K562 (cell line): ENCODE measurements around the gene IQCE. TPM values are rescaled to one million over a fixed set of nuclear protein-coding genes. Genes with fewer than 3 reads are reported as not detected.
A peak's percentile ranks its signal among the peaks of the same experiment; 100 is the strongest.

Experiments
- ATAC-seq: fragments of 200-7000 bp; cut with Tn5 transposase; 3 replicates; pipeline ENCODE4 v1.9.1; 2020; ENCODE audit warnings: moderate library complexity
- BruUV-seq: library from RNA; stranded (reverse); fragments of 400-500 nt; replicated peaks from 2 replicates; lab custom pipeline; 2021; lab: Mats Ljungman, UMichigan
- CTCF ChIA-PET: fragments of 300-600 bp; formaldehyde crosslinking; extraction: SDS; loops from one replicate; lab custom pipeline; 2021; ENCODE audit warnings: low intra/inter-chr PET ratio; lab: Yijun Ruan, JAX
- POLR2A ChIA-PET: fragments of 300-600, 350-650 bp; sonication (Branson Sonifier 250); formaldehyde crosslinking; extraction: SDS; loops from one replicate; lab custom pipeline; 2021; ENCODE audit warnings: antibody characterized with exemption, inconsistent platforms; lab: Yijun Ruan, JAX
- DNase-seq, 4 experiments: peaks; one replicate each; pipeline versions ENCODE4 v3.0.0 to v3.0.0-alpha.2; 2011 to 2018; ENCODE audit warnings: low spot score in 3 of 4, mixed read lengths in 3 of 4; ENCODE audit errors: extremely low read depth in 1 of 4
- FAIRE-seq: peaks from 2 replicates; lab custom pipeline; 2011; peaks lifted over from hg19 to GRCh38; lab: Jason Lieb, UNC
- H2AFZ ChIP-seq: 2 replicates; pipeline ENCODE4 v1.6.0; 2011; ENCODE audit warnings: low read depth, low read length, control low read depth, inconsistent platforms
- H3K27ac ChIP-seq: fragments of 200-600 bp; 3 replicates; pipeline ENCODE4 v1.8.0; 2011; ENCODE audit warnings: low read depth, mild to moderate bottlenecking, control low read depth, inconsistent platforms, low read length, moderate library complexity, mixed read lengths; ENCODE audit errors: extremely low read depth
- H3K27me3 ChIP-seq, 2 experiments: fragments of 300-600 bp in 1 of 2; 2 replicates in 1 of 2; 3 replicates in 1 of 2; pipeline versions ENCODE4 v1.6.0 to v1.8.0; 2011; ENCODE audit warnings: inconsistent platforms in 2 of 2, low read length in 2 of 2, mild to moderate bottlenecking in 1 of 2, mixed read lengths in 1 of 2, moderate library complexity in 1 of 2; ENCODE audit not compliant: control insufficient read depth in 2 of 2, insufficient read depth in 2 of 2
- H3K36me3 ChIP-seq: fragments of 300-600 bp; 3 replicates; pipeline ENCODE4 v1.8.0; 2011; ENCODE audit warnings: mild to moderate bottlenecking, low read length, inconsistent platforms; ENCODE audit not compliant: control insufficient read depth, insufficient read depth
- H3K4me1 ChIP-seq, 2 experiments: fragments of 200-600 bp in 1 of 2; replicated peaks in 1 of 2; 2 replicates in 1 of 2; 3 replicates in 1 of 2; pipeline versions ENCODE4 v1.5.1 to v1.8.0; 2011; ENCODE audit warnings: inconsistent platforms in 2 of 2, low read length in 2 of 2, mild to moderate bottlenecking in 1 of 2, mixed read lengths in 1 of 2, moderate library complexity in 1 of 2; ENCODE audit not compliant: control insufficient read depth in 2 of 2, insufficient read depth in 2 of 2
- H3K4me2 ChIP-seq: 2 replicates; pipeline ENCODE4 v1.6.1; 2011; ENCODE audit warnings: low read length, control low read depth, inconsistent platforms, mixed read lengths; ENCODE audit not compliant: insufficient read depth
- H3K4me3 ChIP-seq: fragments of 200-600 bp; sonication (generic), shearing (Covaris generic); 2 replicates; pipeline ENCODE4 v1.5.1; 2016; ENCODE audit warnings: control low read depth, inconsistent platforms
- H3K79me2 ChIP-seq: fragments of 200-600 bp; 3 replicates; pipeline ENCODE4 v1.8.0; 2011; ENCODE audit warnings: low read length, inconsistent platforms; ENCODE audit not compliant: control insufficient read depth, insufficient read depth
- H3K9ac ChIP-seq, 2 experiments: 2 replicates each; pipeline versions ENCODE4 v1.6.0 to v1.6.1; 2011; ENCODE audit warnings: low read depth in 2 of 2, low read length in 2 of 2, control low read depth in 1 of 2, inconsistent platforms in 1 of 2, mild to moderate bottlenecking in 1 of 2, mixed read lengths in 1 of 2; ENCODE audit not compliant: insufficient read depth in 1 of 2
- H3K9me1 ChIP-seq: one replicate; pipeline ENCODE4 v1.6.0; 2011; ENCODE audit warnings: inconsistent platforms, mild to moderate bottlenecking, low read length, moderate library complexity; ENCODE audit not compliant: control insufficient read depth, insufficient read depth
- H3K9me3 ChIP-seq: replicated peaks from 2 replicates; pipeline ENCODE4 v1.5.1; 2011; ENCODE audit warnings: low read depth, low read length, inconsistent platforms; ENCODE audit not compliant: control insufficient read depth, insufficient read depth
- H4K20me1 ChIP-seq: replicated peaks from 2 replicates; pipeline ENCODE4 v1.6.1; 2011; ENCODE audit warnings: low read length, inconsistent platforms, mixed read lengths; ENCODE audit not compliant: control insufficient read depth, insufficient read depth
- BRD9 ChIP-seq: fragments of 450-650 bp; IDR thresholded peaks from 2 replicates; pipeline ENCODE4 v1.6.1; 2018; ENCODE audit warnings: low read depth; ENCODE audit not compliant: partially characterized antibody
- CSDE1 ChIP-seq, 2 experiments: fragments of 450-650 bp; IDR thresholded peaks; 2 replicates each; pipeline ENCODE4 v1.6.1; 2016; ENCODE audit warnings: mild to moderate bottlenecking in 1 of 2
- EGR1 ChIP-seq: fragments of 450-650 bp; conservative IDR thresholded peaks from 2 replicates; pipeline ENCODE4 v1.6.1; 2017; ENCODE audit warnings: mild to moderate bottlenecking
- ESRRB ChIP-seq: fragments of 250-450 bp; sonication (Bioruptor Pico); IDR thresholded peaks from 2 replicates; pipeline ENCODE4 v1.5.0; 2020; ENCODE audit warnings: mild to moderate bottlenecking, moderate library complexity, borderline replicate concordance
- FOSL1 ChIP-seq: fragments of 200-800 bp; sonication (Bioruptor generic); conservative IDR thresholded peaks from 2 replicates; pipeline ENCODE4 v1.6.1; 2016; ENCODE audit warnings: missing genetic modification characterization, missing compliant biosample characterization
- FOXA3 ChIP-seq, 2 experiments: fragments of 450-650 bp in 1 of 2; sonication (generic) in 1 of 2; formaldehyde crosslinking; IDR thresholded peaks in 1 of 2; conservative IDR thresholded peaks in 1 of 2; 2 replicates each; pipeline versions ENCODE4 v1.4.0 to v1.8.0; 2020 to 2022; ENCODE audit warnings: mild to moderate bottlenecking in 2 of 2, missing genetic modification reagents in 1 of 2
- FOXK1 ChIP-seq: sonication (generic); formaldehyde crosslinking; IDR thresholded peaks from 2 replicates; pipeline ENCODE4 v1.8.0; 2022; ENCODE audit warnings: missing genetic modification reagents, mild to moderate bottlenecking, borderline replicate concordance
- JUND ChIP-seq, 2 experiments: IDR thresholded peaks; 2 replicates in 1 of 2; 3 replicates in 1 of 2; pipeline ENCODE4 v1.6.1; 2011; ENCODE audit warnings: borderline replicate concordance in 2 of 2, low read depth in 2 of 2, low read length in 2 of 2, improper control_type of control experiment in 1 of 2, missing biosample characterization in 1 of 2, missing genetic modification characterization in 1 of 2, missing genetic modification reagents in 1 of 2
- SAP30 ChIP-seq: fragments of 200-600 bp; sonication (generic); IDR thresholded peaks from 2 replicates; pipeline ENCODE4 v1.6.1; 2012; ENCODE audit warnings: borderline replicate concordance, low read depth, mild to moderate bottlenecking, moderate library complexity, low read length, control low read depth, inconsistent platforms; ENCODE audit not compliant: insufficient read depth, poor library complexity, severe bottlenecking
- YY1 ChIP-seq, 3 experiments: IDR thresholded peaks; 2 replicates each; pipeline ENCODE4 v1.6.1; 2011; ENCODE audit warnings: low read length in 2 of 3, mild to moderate bottlenecking in 2 of 3, moderate library complexity in 2 of 3, borderline replicate concordance in 1 of 3, control low read depth in 1 of 3, low read depth in 1 of 3; ENCODE audit not compliant: insufficient read depth in 3 of 3, insufficient replicate concordance in 2 of 3, control insufficient read depth in 1 of 3, insufficient read length in 1 of 3; ENCODE audit errors: extremely low read depth in 1 of 3
- ZNF740 ChIP-seq, 3 experiments: fragments of 200-800 bp in 1 of 3; sonication (Bioruptor generic) in 1 of 3; sonication (generic) in 1 of 3; formaldehyde crosslinking in 1 of 3; IDR thresholded peaks; 2 replicates each; pipeline versions ENCODE4 v1.6.1 to v1.8.0; 2016 to 2022; ENCODE audit warnings: mild to moderate bottlenecking in 2 of 3, missing compliant biosample characterization in 2 of 3, missing genetic modification characterization in 2 of 3, missing genetic modification reagents in 1 of 3
- WGBS: fragments of 100-300 bp; shearing (Covaris generic); methylation state at CpG from one replicate; pipeline ENCODE4 v1.1.6; 2016; ENCODE audit warnings: low coverage, mixed read lengths; ENCODE audit not compliant: insufficient coverage; ENCODE audit errors: missing lambda C conversion rate; 5-methylcytosine and 5-hydroxymethylcytosine counted together
- in situ Hi-C: fragments of 300-500 bp; cut with MboI; formaldehyde crosslinking; loops from 4 replicates; pipeline ENCODE4 v1.15.0; 2018; ENCODE audit warnings: inconsistent platforms, mixed read lengths
- intact Hi-C: fragments of 100-400 bp; cut with micrococcal nuclease; formaldehyde crosslinking; loops from 2 replicates; pipeline ENCODE4 v1.14.2; 2022
- polyA plus RNA-seq, 8 experiments: library from polyadenylated mRNA; depleted of rRNA in 4 of 8; stranded (reverse) in 5 of 8; unstranded in 3 of 8; fragments of >200 nt; fragmentation: Nextera tagmentation in 2 of 8; fragmentation: Illumina TruSeq in 1 of 8; extraction: Ambion mirVana in 2 of 8; extraction: Trizol in 1 of 8; gene quantifications; 2 replicates each; pipeline versions ENCODE4 v1.2.1 to v1.2.3, GENCODE V29; 2011 to 2014; ENCODE audit warnings: inconsistent platforms in 1 of 8, missing spikeins in 1 of 8
- total RNA-seq, 7 experiments: library from RNA; depleted of rRNA in 6 of 7; stranded (reverse); fragments of >200 nt in 6 of 7; fragmentation: Illumina TruSeq in 2 of 7; extraction: Trizol in 2 of 7; gene quantifications; 2 replicates each; pipeline versions ENCODE4 v1.2.1 to v1.2.3, GENCODE V29; 2011 to 2021; ENCODE audit warnings: low replicate concordance in 1 of 7

IQCE gene
- total and polyA plus RNA-seq, 9 of the 15 experiments (the other 6 are each of a cell fraction or from before 2014, with no cell fraction given): 0.18 to 8.5 (median 4.2) TPM

- TF ChIP-seq FOSL1 (peak; percentile 62), YY1 (IDR thresholded peaks at IDR 0.05; ENCODE audit: borderline replicate concordance in 1 of 3, control insufficient read depth in 1 of 3, extremely low read depth in 1 of 3, insufficient read depth in 3 of 3, insufficient read length in 1 of 3, insufficient replicate concordance in 2 of 3, low read depth in 1 of 3, low read length in 2 of 3) (peak in 1 of 3 experiments; percentile 21), FOXA3 (CRISPR knock-in tag; conservative IDR thresholded peaks at IDR 0.05 in 1 of 2, IDR thresholded peaks at IDR 0.05 in 1 of 2) (no peak), EGR1 (peak; percentile 61), CSDE1 (IDR thresholded peaks at IDR 0.05) (no peak), SAP30 (no peak), BRD9 (no peak), ESRRB (CRISPR knock-in tag) (no peak), FOXK1 (0 out of 2 replicates have a peak, but pooled peaks have one; percentile 44), JUND (IDR thresholded peaks at IDR 0.05; ENCODE audit: borderline replicate concordance, low read depth, low read length) (0 out of 2 replicates have a peak, but pooled peaks have one; percentile 39), JUND (tag; IDR thresholded peaks at IDR 0.05; ENCODE audit: borderline replicate concordance, low read depth, low read length) (no peak), ZNF740 (CRISPR knock-in tag; IDR thresholded peaks at IDR 0.05) (0 out of 2 replicates have a peak, but pooled peaks have one; percentile 44), ZNF740 (tag; IDR thresholded peaks at IDR 0.05) (no peak)
- Histone ChIP-seq H3K9me1 (no peaks in the 10 kb centered on the region), H4K20me1 (peaks cover 15% of the 10 kb centered on the region), H3K9me3 (no peaks in the 10 kb centered on the region), H2AFZ (no peak overlapping the region), H3K4me1 (peaks cover 18 to 73% of the 10 kb centered on the region in 2 experiments), H3K27ac (no peak overlapping the region), H3K4me3 (no peak overlapping the region), H3K36me3 (no peaks in the 10 kb centered on the region), H3K79me2 (no peaks in the 10 kb centered on the region; the same call in 2 of the 3 replicates), H3K4me2 (0 out of 2 replicates have a peak overlapping the region, but pooled peaks have one; percentile 25), H3K27me3 (no peaks in the 10 kb centered on the region; a peak in 1 of 5 replicates), H3K9ac (peak overlapping the region in 1 of 2 experiments; percentile 92; a peak in 2 of 4 replicates)
- peak in 1 of 4 experiments; percentile 39 for DNase-seq
- 40% methylated on average over 22 of the region's 22 CpGs for WGBS
- BruUV-seq: no TSS peak
- ChIA-PET CTCF (no interaction called here), POLR2A (interaction anchor here (0.7 to 2.3 kb wide), 3 partner anchors 9 to 75 kb away, joined by 3 to 6 read pairs (median 3); partner anchors contain the start of gene IQCE)
- intact Hi-C loops (no loop called here), in situ Hi-C loops (no loop called here)
- ATAC-seq: peak; percentile 16
- FAIRE-seq: peak; percentile 67
These were observed 74.9 kb downstream of the IQCE start for GRCh38 chr7:2633538-2634266.
